Vagina (tissue), 2 donors: Measurements from ENCODE around the gene DNPH1.

Source experiments
- POLR2A ChIP-seq, 2 donors: fragments of 450-650 bp; IDR thresholded peaks; one replicate each; pipeline ENCODE4 v1.6.1; 2017; ENCODE audit warnings: antibody characterized with exemption in 2 of 2, mild to moderate bottlenecking in 2 of 2, moderate library complexity in 2 of 2
- POLR2AphosphoS5 ChIP-seq, 2 donors: sonication (generic); formaldehyde crosslinking; IDR thresholded peaks; one replicate each; pipeline ENCODE4 v1.9.0; 2017; ENCODE audit warnings: antibody characterized with exemption in 2 of 2, mild to moderate bottlenecking in 2 of 2, low read depth in 1 of 2; ENCODE audit not compliant: insufficient read depth in 1 of 2
- TF ChIP-seq, protein P1 (sequence below), 3 experiments: fragments of 450-650 bp in 2 of 3; fragments of 200-600 bp in 1 of 3; sonication (generic) in 1 of 3; IDR thresholded peaks; one replicate each; pipeline ENCODE4 v1.5.1; 2017 to 2019; ENCODE audit warnings: antibody characterized with exemption in 3 of 3, mild to moderate bottlenecking in 2 of 3, moderate library complexity in 2 of 3

GRCh38 chr6:43188426-43188825 is 40.9 kb downstream of the DNPH1 start:
- TF ChIP-seq POLR2AphosphoS5 (IDR thresholded peaks at IDR 0.05; ENCODE audit: insufficient read depth in 1 of 2, low read depth in 1 of 2) (no peak), POLR2A (IDR thresholded peaks at IDR 0.05) (no peak)
- TF ChIP-seq, protein P1, sequence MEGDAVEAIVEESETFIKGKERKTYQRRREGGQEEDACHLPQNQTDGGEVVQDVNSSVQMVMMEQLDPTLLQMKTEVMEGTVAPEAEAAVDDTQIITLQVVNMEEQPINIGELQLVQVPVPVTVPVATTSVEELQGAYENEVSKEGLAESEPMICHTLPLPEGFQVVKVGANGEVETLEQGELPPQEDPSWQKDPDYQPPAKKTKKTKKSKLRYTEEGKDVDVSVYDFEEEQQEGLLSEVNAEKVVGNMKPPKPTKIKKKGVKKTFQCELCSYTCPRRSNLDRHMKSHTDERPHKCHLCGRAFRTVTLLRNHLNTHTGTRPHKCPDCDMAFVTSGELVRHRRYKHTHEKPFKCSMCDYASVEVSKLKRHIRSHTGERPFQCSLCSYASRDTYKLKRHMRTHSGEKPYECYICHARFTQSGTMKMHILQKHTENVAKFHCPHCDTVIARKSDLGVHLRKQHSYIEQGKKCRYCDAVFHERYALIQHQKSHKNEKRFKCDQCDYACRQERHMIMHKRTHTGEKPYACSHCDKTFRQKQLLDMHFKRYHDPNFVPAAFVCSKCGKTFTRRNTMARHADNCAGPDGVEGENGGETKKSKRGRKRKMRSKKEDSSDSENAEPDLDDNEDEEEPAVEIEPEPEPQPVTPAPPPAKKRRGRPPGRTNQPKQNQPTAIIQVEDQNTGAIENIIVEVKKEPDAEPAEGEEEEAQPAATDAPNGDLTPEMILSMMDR (IDR thresholded peaks at IDR 0.05) = no peak
